GM20000 (cell line): ENCODE measurements around the gene MAN1A2.

Experiments used
- DNase-seq: peaks from one replicate; pipeline ENCODE4 v3.0.0; 2012; ENCODE audit warnings: low spot score
- TF ChIP-seq, protein P1 (sequence below): IDR thresholded peaks from 2 replicates; pipeline ENCODE4 v1.5.1; 2012; ENCODE audit warnings: mild to moderate bottlenecking, control low read depth; ENCODE audit errors: extremely low read depth, missing control alignments

The MAN1A2 gene

DNA sequence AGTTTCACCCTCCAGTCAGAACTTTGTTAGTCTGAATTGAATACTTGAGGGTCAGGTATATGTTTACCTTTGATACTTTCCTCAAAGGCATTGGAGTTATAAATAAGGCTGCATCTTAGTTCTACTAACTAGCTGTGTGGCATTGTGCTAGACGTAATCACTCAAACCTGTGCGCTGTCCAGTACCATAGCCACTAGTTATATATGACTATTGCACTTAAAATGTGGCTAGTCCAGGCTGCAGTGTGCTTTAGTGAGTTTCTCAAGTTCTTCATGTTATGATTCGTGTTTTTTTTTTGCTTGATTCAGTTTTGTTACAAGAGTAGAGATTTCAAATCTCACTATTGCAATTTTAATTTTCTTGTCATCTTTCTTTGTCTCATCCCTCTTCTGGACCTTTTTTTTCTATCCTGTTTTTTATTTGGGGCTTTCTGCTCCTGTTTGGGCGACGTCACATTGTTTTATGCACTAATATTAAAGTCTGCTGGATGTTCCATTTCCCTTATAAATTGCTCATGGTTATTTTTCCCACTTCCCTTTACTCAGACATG, 5.7 kb downstream of the MAN1A2 start:
- TF ChIP-seq, protein P1, sequence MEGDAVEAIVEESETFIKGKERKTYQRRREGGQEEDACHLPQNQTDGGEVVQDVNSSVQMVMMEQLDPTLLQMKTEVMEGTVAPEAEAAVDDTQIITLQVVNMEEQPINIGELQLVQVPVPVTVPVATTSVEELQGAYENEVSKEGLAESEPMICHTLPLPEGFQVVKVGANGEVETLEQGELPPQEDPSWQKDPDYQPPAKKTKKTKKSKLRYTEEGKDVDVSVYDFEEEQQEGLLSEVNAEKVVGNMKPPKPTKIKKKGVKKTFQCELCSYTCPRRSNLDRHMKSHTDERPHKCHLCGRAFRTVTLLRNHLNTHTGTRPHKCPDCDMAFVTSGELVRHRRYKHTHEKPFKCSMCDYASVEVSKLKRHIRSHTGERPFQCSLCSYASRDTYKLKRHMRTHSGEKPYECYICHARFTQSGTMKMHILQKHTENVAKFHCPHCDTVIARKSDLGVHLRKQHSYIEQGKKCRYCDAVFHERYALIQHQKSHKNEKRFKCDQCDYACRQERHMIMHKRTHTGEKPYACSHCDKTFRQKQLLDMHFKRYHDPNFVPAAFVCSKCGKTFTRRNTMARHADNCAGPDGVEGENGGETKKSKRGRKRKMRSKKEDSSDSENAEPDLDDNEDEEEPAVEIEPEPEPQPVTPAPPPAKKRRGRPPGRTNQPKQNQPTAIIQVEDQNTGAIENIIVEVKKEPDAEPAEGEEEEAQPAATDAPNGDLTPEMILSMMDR, result no peak
- DNase-seq, result no peak

DNA sequence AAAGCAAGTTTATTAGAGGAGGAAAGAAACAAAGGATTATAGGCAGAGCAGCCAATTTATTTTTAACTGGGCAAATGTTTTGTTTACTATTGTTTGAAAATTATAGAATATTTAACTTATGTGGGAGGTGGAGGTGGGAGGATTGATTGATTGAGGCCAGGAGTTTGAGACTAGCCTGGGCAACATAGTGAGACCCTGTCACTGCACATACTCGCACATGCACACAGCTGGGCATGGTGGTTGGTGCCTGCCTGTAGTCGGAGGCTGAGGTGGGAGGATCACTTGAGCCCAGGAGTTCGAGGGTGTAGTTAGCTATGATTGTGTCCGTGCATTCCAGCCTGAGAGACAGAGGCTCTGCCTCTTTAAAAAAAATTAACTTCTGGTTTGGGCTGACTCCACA, 6.7 kb downstream of the MAN1A2 start:
- no peak for DNase-seq
- TF ChIP-seq, protein P1, result no peak

DNA sequence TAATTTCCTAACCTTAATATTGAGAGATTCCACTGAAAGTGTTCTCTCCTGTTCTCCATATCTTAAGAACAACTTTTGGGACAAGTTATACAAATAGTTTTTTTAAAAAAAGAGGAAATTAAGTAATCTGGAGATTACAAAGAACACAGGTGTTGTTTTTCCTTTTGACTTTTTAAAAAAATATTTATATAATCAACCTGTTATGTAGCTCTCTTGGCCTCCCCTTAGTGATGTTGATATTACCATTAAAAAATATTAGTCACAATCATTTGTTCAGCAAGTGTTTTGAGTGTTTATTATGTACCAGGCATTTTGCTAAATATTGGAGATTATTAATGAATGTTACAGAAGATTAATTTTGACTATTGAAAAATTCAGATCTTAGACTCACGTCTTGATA, 8.1 kb downstream of the MAN1A2 start:
- no peak for DNase-seq
- TF ChIP-seq, protein P1, result no peak

DNA sequence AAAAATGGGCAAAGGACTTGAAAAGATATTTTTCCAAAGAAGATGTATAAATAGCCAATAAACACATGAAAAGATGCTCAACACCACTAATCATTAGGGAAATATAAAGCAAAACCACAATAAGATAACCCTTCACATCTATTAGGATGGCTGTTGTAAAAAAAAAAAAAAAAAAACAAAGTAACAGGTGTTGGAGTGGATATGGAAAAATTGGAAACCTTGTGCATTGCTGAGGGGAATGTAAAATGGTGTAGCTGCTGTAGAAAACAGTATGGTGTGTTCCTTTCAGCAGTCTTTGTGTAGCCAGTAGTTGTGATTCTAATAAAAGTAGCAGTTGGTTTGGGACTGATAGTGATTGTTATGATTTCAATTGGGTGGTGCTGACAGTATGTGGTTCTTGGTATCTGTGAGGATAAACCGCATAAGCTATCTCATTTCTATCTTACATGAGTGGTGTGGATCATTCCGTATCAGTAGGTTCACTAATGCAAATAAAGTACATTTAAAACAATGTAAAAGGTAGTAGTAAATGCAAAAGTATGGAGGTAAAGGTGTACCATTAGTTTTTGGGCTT, 19.9 kb downstream of the MAN1A2 start:
- DNase-seq, result no peak
- TF ChIP-seq, protein P1, result no peak

DNA sequence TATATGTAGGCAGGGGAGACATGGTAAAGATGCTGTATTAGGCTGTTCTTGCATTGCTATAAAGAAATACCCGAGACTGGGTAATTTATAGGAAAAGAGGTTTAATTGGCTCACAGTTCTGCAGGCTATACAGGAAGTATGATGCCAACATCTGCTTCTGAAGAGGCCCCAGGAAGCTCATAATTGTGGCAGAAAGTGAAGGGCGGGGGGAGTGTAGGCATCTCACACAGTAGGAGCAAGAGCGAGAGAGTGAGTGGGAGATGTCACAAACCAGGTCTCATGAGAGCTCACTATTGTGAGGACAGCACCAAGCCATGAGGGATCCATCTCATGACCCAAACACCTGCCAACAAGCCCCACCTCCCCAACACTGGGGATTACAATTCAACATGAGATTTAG, 21.1 kb downstream of the MAN1A2 start:
- DNase-seq, result no peak
- TF ChIP-seq, protein P1, result no peak

DNA sequence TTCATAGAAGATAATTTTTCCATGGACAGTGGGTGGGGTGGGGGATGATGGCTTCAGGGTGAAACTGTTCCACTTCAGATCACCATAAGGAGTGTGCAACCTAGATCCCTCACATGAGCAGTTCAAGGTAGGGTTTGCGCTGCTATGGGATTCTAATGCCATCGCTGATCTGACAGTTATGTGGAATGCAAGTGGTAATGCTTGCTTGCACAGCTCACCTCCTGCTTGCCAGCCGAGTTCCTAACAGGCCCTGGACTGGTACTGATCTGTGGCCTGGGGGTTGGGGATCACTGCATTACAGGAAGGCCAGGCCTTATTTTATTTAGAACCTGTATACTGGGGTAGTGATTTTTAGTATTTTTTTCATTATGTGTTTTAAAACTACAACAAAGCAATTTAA, 22.0 kb downstream of the MAN1A2 start:
- TF ChIP-seq, protein P1, result no peak
- DNase-seq, result no peak

DNA sequence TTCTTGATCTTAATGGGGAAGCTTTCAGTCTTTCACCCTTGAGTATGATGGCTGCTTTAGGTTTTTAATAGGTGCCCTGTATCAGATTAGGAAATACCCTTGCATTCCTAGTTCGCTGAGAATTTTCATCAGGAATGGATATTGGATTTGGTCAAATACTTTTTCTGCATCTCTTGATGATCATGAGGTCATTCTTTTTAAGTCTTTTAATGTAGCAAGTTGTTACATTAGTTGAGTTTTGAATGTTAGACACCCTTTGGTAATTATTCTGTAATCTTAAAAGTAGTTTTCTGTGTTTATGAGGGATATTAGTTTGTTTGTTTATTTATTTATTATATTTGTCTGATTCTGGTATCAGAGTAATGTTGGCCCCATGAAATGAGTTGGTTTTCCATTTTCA, 22.5 kb downstream of the MAN1A2 start:
- no peak for DNase-seq

More for the DNA sequence above, 22.5 kb downstream of the MAN1A2 start:
- TF ChIP-seq, protein P1, result no peak
